Neural progenitor cell (in vitro differentiated cells): Measurements from ENCODE around the gene UFSP2. TPM values are rescaled to one million over a fixed set of nuclear protein-coding genes. Genes with fewer than 3 reads are reported as not detected.

Source experiments
- DNase-seq: peaks from one replicate; pipeline ENCODE4 v3.0.0-alpha.2; 2016; ENCODE audit warnings: low spot score
- H2AFZ ChIP-seq: fragments of 200-600 bp; sonication (generic); replicated peaks from 2 replicates; pipeline ENCODE4 v1.6.1; 2016; ENCODE audit warnings: antibody characterized with exemption
- H3F3A ChIP-seq: fragments of 200-600 bp; sonication (generic); 2 replicates; pipeline ENCODE4 v1.6.1; 2016; ENCODE audit warnings: antibody characterized with exemption, low read depth
- H3K27ac ChIP-seq: fragments of 200-600 bp; sonication (generic); 2 replicates; pipeline ENCODE4 v1.5.1; 2016; ENCODE audit warnings: mild to moderate bottlenecking
- H3K27me3 ChIP-seq: fragments of 200-600 bp; sonication (generic); 2 replicates; pipeline ENCODE4 v1.6.1; 2016; ENCODE audit warnings: mild to moderate bottlenecking, moderate library complexity
- H3K36me3 ChIP-seq: fragments of 200-600 bp; sonication (generic); 2 replicates; pipeline ENCODE4 v1.5.1; 2016
- H3K4me1 ChIP-seq: fragments of 200-600 bp; sonication (generic); 2 replicates; pipeline ENCODE4 v1.6.1; 2016; ENCODE audit warnings: mixed run types
- H3K4me2 ChIP-seq: fragments of 200-600 bp; sonication (generic); 2 replicates; pipeline ENCODE4 v1.6.1; 2016
- H3K4me3 ChIP-seq: fragments of 200-600 bp; sonication (generic); 2 replicates; pipeline ENCODE4 v1.5.1; 2016
- H3K79me2 ChIP-seq: fragments of 200-600 bp; sonication (generic); 2 replicates; pipeline ENCODE4 v1.6.1; 2016; ENCODE audit warnings: low read depth
- H3K9ac ChIP-seq: fragments of 200-600 bp; sonication (generic); 2 replicates; pipeline ENCODE4 v1.6.1; 2016
- H3K9me3 ChIP-seq: fragments of 200-600 bp; sonication (generic); 2 replicates; pipeline ENCODE4 v1.5.1; 2016; ENCODE audit warnings: low read depth
- H4K20me1 ChIP-seq: fragments of 200-600 bp; sonication (generic); 2 replicates; pipeline ENCODE4 v1.6.1; 2016; ENCODE audit warnings: low read depth
- H3K27ac Mint-ChIP-seq: 3 replicates; pipeline ENCODE4 v1.8.0; 2021; ENCODE audit warnings: mixed read lengths
- H3K27me3 Mint-ChIP-seq: 2 replicates; pipeline ENCODE4 v1.8.0; 2022; ENCODE audit warnings: low read depth, mild to moderate bottlenecking, inconsistent platforms, moderate library complexity, mixed read lengths; ENCODE audit not compliant: insufficient read depth
- H3K36me3 Mint-ChIP-seq: 3 replicates; pipeline ENCODE4 v1.8.0; 2021; ENCODE audit warnings: mixed read lengths
- H3K4me1 Mint-ChIP-seq: 3 replicates; pipeline ENCODE4 v1.8.0; 2021; ENCODE audit warnings: mixed read lengths
- H3K4me3 Mint-ChIP-seq: 3 replicates; pipeline ENCODE4 v1.8.0; 2021; ENCODE audit warnings: mild to moderate bottlenecking, moderate library complexity, mixed read lengths
- H3K9me3 Mint-ChIP-seq: 3 replicates; pipeline ENCODE4 v1.8.0; 2020; ENCODE audit warnings: mixed read lengths
- CTCF ChIP-seq: fragments of 200-600 bp; sonication (generic); IDR thresholded peaks from 2 replicates; pipeline ENCODE4 v1.5.1; 2017; ENCODE audit warnings: antibody characterized with exemption, mild to moderate bottlenecking
- EZH2 ChIP-seq: fragments of 200-600 bp; sonication (generic); IDR thresholded peaks from 2 replicates; pipeline ENCODE4 v1.6.1; 2017; ENCODE audit warnings: antibody characterized with exemption, mild to moderate bottlenecking, moderate library complexity
- EZH2phosphoT487 ChIP-seq: fragments of 200-600 bp; sonication (generic); IDR thresholded peaks from 2 replicates; pipeline ENCODE4 v1.6.1; 2017; ENCODE audit warnings: antibody characterized with exemption
- total RNA-seq: library from RNA; depleted of rRNA; stranded (reverse); fragments of >200 nt; gene quantifications from 2 replicates; pipeline ENCODE4 v1.2.3, GENCODE V29; 2015; ENCODE audit warnings: low replicate concordance

The UFSP2 gene
- total RNA-seq, 1 donor from 2014 or later, result 56.9 TPM

- Mint-ChIP-seq H3K9me3 (no peaks in the 10 kb centered on the region), H3K4me1 (no peaks in the 10 kb centered on the region), H3K4me3 (no peak overlapping the region), H3K27ac (no peak overlapping the region), H3K36me3 (no peaks in the 10 kb centered on the region), H3K27me3 (no peaks in the 10 kb centered on the region)
- Histone ChIP-seq H3K27me3 (no peaks in the 10 kb centered on the region), H3K4me1 (no peaks in the 10 kb centered on the region), H3K9me3 (no peaks in the 10 kb centered on the region), H2AFZ (no peak overlapping the region), H3K36me3 (no peaks in the 10 kb centered on the region), H3K4me2 (no peak overlapping the region), H3F3A (peaks cover 3% of the 10 kb centered on the region), H3K79me2 (no peaks in the 10 kb centered on the region), H3K27ac (no peak overlapping the region), H4K20me1 (no peaks in the 10 kb centered on the region), H3K4me3 (no peak overlapping the region), H3K9ac (no peak overlapping the region)
- no peak for DNase-seq
- TF ChIP-seq EZH2, result no peak
- TF ChIP-seq EZH2phosphoT487, result no peak
- TF ChIP-seq CTCF, result no peak
Measured at GRCh38 chr4:185437809-185438208, 12.0 kb upstream of the UFSP2 start.

- Histone ChIP-seq H3K79me2 (no peaks in the 10 kb centered on the region), H3K9ac (no peak overlapping the region), H2AFZ (no peak overlapping the region), H3K4me1 (no peaks in the 10 kb centered on the region), H3K27me3 (no peaks in the 10 kb centered on the region), H3K27ac (no peak overlapping the region), H3K4me3 (no peak overlapping the region), H3K4me2 (no peak overlapping the region), H3K9me3 (no peaks in the 10 kb centered on the region), H4K20me1 (no peaks in the 10 kb centered on the region), H3K36me3 (no peaks in the 10 kb centered on the region), H3F3A (peaks cover 3% of the 10 kb centered on the region)
- TF ChIP-seq EZH2phosphoT487, result no peak
- H3K27me3 Mint-ChIP-seq, result no peaks in the 10 kb centered on the region
- no peaks in the 10 kb centered on the region for H3K9me3 Mint-ChIP-seq
- H3K4me1 Mint-ChIP-seq, result no peaks in the 10 kb centered on the region
- DNase-seq, result no peak
- no peak overlapping the region for H3K4me3 Mint-ChIP-seq
- no peak overlapping the region for H3K27ac Mint-ChIP-seq
- no peaks in the 10 kb centered on the region for H3K36me3 Mint-ChIP-seq
Measured at GRCh38 chr4:185435466-185435865, 9.7 kb upstream of the UFSP2 start.

- Histone ChIP-seq H3F3A (peaks cover 4% of the 10 kb centered on the region), H4K20me1 (peaks cover 3% of the 10 kb centered on the region), H3K27me3 (no peaks in the 10 kb centered on the region), H3K27ac (no peak overlapping the region), H3K9me3 (no peaks in the 10 kb centered on the region), H3K4me1 (peaks cover 2% of the 10 kb centered on the region), H3K9ac (no peak overlapping the region), H3K36me3 (no peaks in the 10 kb centered on the region), H3K4me3 (no peak overlapping the region), H3K4me2 (no peak overlapping the region), H3K79me2 (peaks cover 8% of the 10 kb centered on the region), H2AFZ (no peak overlapping the region)
- Mint-ChIP-seq H3K27ac (no peak overlapping the region), H3K9me3 (peaks cover 2% of the 10 kb centered on the region), H3K27me3 (no peaks in the 10 kb centered on the region), H3K4me3 (no peak overlapping the region), H3K36me3 (peaks cover 4% of the 10 kb centered on the region), H3K4me1 (peaks cover 8% of the 10 kb centered on the region)
- TF ChIP-seq CTCF (no peak), EZH2phosphoT487 (no peak), EZH2 (no peak)
- no peak for DNase-seq
Measured at GRCh38 chr4:185429660-185430059, 3.9 kb upstream of the UFSP2 start.

- Histone ChIP-seq H3K79me2 (peaks cover 24% of the 10 kb centered on the region), H3K4me3 (no peak overlapping the region), H3K4me2 (no peak overlapping the region), H3K4me1 (peaks cover 6% of the 10 kb centered on the region), H3K9ac (no peak overlapping the region), H3K27me3 (no peaks in the 10 kb centered on the region), H3K36me3 (no peaks in the 10 kb centered on the region), H4K20me1 (peaks cover 4% of the 10 kb centered on the region), H3K9me3 (no peaks in the 10 kb centered on the region), H3F3A (peaks cover 4% of the 10 kb centered on the region), H3K27ac (no peak overlapping the region), H2AFZ (no peak overlapping the region)
- TF ChIP-seq EZH2phosphoT487, result no peak
- TF ChIP-seq EZH2, result no peak
- no peak for TF ChIP-seq CTCF
- DNase-seq, result no peak
- Mint-ChIP-seq H3K36me3 (peaks cover 4% of the 10 kb centered on the region), H3K9me3 (peaks cover 2% of the 10 kb centered on the region), H3K27me3 (no peaks in the 10 kb centered on the region), H3K4me3 (peak overlapping the region; percentile 72), H3K4me1 (peaks cover 21% of the 10 kb centered on the region), H3K27ac (no peak overlapping the region)
Measured at GRCh38 chr4:185426960-185427688, 1.4 kb upstream of the UFSP2 start.
